Measurements from ENCODE around the gene BGLAP.

The BGLAP gene

GRCh38 chr1:156228501-156228900 lies 13.5 kb upstream of the BGLAP start:
- no peak for DNase-seq

- no peak for DNase-seq
These were observed 12.0 kb upstream of the BGLAP start for GRCh38 chr1:156229809-156230472.

GRCh38 chr1:156230473-156230837 lies 11.5 kb upstream of the BGLAP start:
- no peak for DNase-seq

GRCh38 chr1:156232201-156232894 lies 9.6 kb upstream of the BGLAP start:
- DNase-seq = no peak

GRCh38 chr1:156233426-156234127 lies 8.4 kb upstream of the BGLAP start:
- DNase-seq = no peak

GRCh38 chr1:156236164-156236563 lies 5.8 kb upstream of the BGLAP start:
- DNase-seq = no peak

GRCh38 chr1:156238248-156238647 lies 3.7 kb upstream of the BGLAP start:
- DNase-seq = no peak

GRCh38 chr1:156241311-156241811 lies 623 bp upstream of the BGLAP start:
- no peak for DNase-seq

GRCh38 chr1:156242738-156243137 lies 754 bp downstream of the BGLAP start:
- DNase-seq = no peak

DNA sequence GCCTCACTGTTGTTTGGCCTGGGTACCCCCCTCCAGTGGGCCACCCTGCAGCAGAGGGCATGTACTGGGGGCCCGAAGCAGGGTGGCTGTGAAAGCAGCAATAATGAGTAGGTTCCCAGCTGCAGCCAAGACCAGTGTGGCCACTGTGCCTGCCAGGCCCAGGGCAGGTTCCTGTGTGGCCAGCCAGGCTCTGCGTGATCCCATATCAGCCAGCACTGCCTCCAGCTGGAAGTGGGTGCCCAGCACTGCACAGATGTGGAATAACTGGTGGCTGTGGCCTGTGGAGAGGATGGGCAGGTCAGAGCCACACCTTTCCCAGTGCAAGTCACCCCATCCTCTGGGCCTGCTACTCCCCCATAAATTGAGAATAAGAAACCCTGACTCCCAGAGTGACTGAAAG lies 2.1 kb downstream of the BGLAP start:
- no peak for DNase-seq

DNA sequence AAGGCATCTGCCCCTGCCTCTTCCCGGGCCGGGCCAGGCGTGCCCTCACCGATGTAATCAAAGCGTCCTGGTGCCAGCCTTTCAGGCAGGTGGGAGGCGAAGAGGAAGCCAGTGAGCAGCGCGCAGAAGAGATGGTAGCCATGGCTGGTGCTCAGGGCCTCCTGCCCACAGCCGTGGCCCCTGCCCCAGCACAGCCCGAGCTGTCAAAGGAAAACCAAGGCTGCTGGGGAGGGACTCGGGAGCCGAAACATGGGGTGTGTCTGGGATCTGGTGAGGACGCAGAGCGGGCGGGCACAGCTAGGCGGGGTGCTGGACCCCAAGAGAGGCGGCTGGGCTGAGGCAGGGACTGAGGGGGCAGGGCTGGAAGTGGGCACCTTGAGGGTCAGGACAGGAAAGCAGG lies 2.7 kb downstream of the BGLAP start:
- no peak for DNase-seq

DNA sequence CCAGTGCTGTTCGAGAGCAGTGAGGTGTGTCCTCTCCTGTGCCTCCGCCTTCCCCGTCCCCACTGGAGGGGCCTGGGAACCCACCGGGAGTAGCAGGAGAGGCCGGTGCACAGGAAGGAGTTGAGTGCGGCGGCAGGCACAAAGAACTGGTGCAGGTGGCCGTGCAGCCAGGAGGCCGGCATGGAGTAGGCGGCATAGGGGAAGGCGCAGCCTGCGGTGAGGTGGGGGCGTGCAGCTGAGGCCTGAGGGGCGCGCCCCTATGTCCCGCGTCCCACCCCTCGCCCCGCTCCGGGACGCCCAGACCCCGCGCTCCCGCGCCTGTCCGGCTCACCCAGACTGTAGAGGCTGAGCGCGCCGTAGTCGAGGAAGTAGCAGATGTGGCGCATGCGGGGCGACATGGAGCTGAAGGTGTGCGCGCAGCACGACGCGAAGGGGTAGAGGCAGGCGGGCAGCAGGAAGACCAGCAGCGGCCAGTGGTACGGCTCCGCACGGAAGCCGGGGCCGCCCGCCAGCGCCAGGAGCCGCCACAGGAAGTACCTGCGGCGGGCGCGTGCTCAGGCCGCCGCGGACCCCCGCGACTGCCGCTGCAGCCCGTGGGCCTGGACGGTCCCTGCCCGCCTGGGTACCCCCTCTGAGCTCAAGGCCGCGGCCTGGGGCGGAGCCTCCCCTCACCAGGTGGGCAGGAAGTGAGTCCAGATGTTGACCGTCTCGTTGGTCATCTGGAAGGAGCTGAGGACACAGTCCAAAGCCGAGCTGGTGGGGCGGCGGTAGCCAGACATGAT lies 3.7 kb downstream of the BGLAP start:
- DNase-seq = peak; percentile 55

GRCh38 chr1:156246241-156246780 lies 4.3 kb downstream of the BGLAP start:
- no peak for DNase-seq

- DNase-seq = no peak
These were observed 4.9 kb downstream of the BGLAP start for GRCh38 chr1:156246781-156247459.

GRCh38 chr1:156247460-156248322 lies 5.7 kb downstream of the BGLAP start, which contains the start of gene PAQR6:
Gene PAQR6, minus strand, starts transcription at chr1:156248056. Its CDS starts 1,325 bp downstream, at chr1:156246731.
- no peak for DNase-seq

- DNase-seq = no peak
These were observed 6.3 kb downstream of the BGLAP start for GRCh38 chr1:156248323-156248683.

DNA sequence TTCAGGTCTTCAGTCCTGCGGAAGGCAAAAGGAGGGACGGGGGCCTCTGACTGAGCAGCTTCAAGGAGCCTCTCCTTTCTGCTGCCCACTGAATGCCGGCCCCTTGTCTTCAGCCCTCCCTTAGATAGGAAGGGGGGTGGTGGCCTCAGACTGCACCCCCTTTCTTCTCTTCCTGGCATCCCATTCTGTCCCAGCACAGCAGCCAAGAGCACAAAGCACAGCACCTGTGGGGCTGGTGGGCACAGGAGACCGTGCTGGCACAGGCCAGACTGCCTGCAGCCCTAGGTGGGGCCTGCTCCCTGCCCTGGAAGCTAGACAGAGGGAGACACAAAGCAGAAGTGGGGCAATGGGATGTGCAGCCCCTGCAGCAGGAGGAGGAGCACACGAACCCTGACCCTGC lies 7.6 kb downstream of the BGLAP start:
- no peak for DNase-seq

GRCh38 chr1:156251527-156251926 lies 9.5 kb downstream of the BGLAP start:
- DNase-seq = no peak

- DNase-seq = no peak
These were observed 11.7 kb downstream of the BGLAP start for GRCh38 chr1:156253634-156254033.

- DNase-seq = no peak
These were observed 15.7 kb downstream of the BGLAP start for GRCh38 chr1:156257711-156258110.

GRCh38 chr1:156258859-156259258 lies 16.9 kb downstream of the BGLAP start:
- no peak for DNase-seq

Measured in stimulated activated CD8-positive, alpha-beta memory T cell treated with anti-CD3 and anti-CD28 coated beads, Interleukin-4, amount 100 ng/mL, for 48 hours (primary cell).